Measurements from ENCODE around the gene ITIH5. TPM values are rescaled to one million over a fixed set of nuclear protein-coding genes. Genes with fewer than 3 reads are reported as not detected.

The ITIH5 gene
- total and polyA plus RNA-seq, 9 of the 15 experiments (the other 6 are each of a cell fraction or from before 2014, with no cell fraction given), result 0.52 to 4.5 (median 2.6) TPM

DNA sequence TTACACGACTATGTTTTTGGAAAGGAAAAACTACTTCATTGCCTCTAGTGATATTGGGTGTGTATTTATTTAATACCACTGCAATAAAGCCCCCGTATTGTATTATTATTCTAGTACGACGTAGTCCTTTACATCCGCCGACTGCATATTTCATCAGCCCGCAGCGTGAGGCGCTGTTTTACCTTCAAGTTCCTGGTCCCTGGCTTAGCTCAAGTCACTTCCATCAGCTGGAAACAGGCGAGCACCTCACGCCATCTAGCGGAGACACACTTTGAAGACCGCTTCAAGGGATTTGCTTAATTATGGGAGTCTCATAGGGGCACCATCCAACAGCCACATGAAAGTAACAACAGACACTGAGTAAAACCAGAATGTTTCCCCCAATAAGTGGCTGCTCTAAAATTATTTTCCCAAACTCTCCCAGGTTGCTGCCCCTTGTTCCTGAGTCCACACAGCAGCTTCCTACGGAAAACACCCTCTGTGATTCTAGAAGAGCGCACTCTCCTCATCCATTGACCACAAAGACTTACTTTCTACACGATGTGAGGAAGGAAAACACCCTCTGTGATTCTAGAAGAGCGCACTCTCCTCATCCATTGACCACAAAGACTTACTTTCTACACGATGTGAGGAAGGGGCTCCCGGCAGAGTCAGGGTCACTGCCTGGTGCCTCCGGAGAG is 20.6 kb upstream of the ITIH5 start:
- no peaks in the 10 kb centered on the region for H3K9me1 ChIP-seq (ENCODE audit: control insufficient read depth, insufficient read depth, low read length)
- peak; percentile 100 for ATAC-seq
- peaks cover 2% of the 10 kb centered on the region; the same call in 1 of the 2 replicates for H3K9me3 ChIP-seq (replicated peaks; ENCODE audit: control insufficient read depth, insufficient read depth, low read depth, low read length)
- H3K4me3 ChIP-seq, result no peak overlapping the region
- no peak overlapping the region for H3K9ac ChIP-seq (ENCODE audit: insufficient read depth in 1 of 2, low read depth in 2 of 2, low read length in 2 of 2)
- no peaks in the 10 kb centered on the region for H4K20me1 ChIP-seq (replicated peaks; ENCODE audit: control insufficient read depth, insufficient read depth, low read length)
- ChIA-PET POLR2A (interaction anchor here (1.0 kb wide), 2 partner anchors 18 to 33 kb away, joined by 3 read pairs; no protein-coding TSS in a partner anchor), CTCF (ENCODE audit: low intra/inter-chr PET ratio) (interaction anchor here (0.6 to 1.7 kb wide), 2 partner anchors 161 to 571 kb away, joined by 3 to 22 read pairs; no protein-coding TSS in a partner anchor)
- DNase-seq (ENCODE audit: extremely low read depth in 1 of 4, low spot score in 3 of 4), result peak; percentile 67 to 89 (median 72)
- 0 out of 2 replicates have a peak overlapping the region, but pooled peaks have one; percentile 26 for H2AFZ ChIP-seq (ENCODE audit: low read depth, low read length)
- intact Hi-C loops (cut with micrococcal nuclease), result loop anchor here (1.0 to 5.0 kb wide), 3 partner anchors 162 to 1615 kb away; no protein-coding TSS in a partner anchor
- H3K27me3 ChIP-seq (ENCODE audit: control insufficient read depth in 2 of 2, insufficient read depth in 2 of 2, low read length in 2 of 2), result no peaks in the 10 kb centered on the region
- H3K27ac ChIP-seq (ENCODE audit: extremely low read depth, low read depth, low read length), result no peak overlapping the region
- no peaks in the 10 kb centered on the region for H3K4me1 ChIP-seq (replicated peaks in 1 of 2; ENCODE audit: control insufficient read depth in 2 of 2, insufficient read depth in 2 of 2, low read length in 2 of 2)
- no peak overlapping the region for H3K4me2 ChIP-seq (ENCODE audit: insufficient read depth, low read length)
- H3K36me3 ChIP-seq (ENCODE audit: control insufficient read depth, insufficient read depth, low read length), result no peaks in the 10 kb centered on the region
- H3K79me2 ChIP-seq (ENCODE audit: control insufficient read depth, insufficient read depth, low read length), result no peaks in the 10 kb centered on the region
- FAIRE-seq, result peak; percentile 97
- BruUV-seq (replicated peaks), result no TSS peak
- 9% methylated on average over 20 of the region's 20 CpGs for WGBS (ENCODE audit: insufficient coverage, low coverage, missing lambda C conversion rate)
- in situ Hi-C loops (cut with MboI), result loop anchor here (10.0 kb wide), 1 partner anchor 163 kb away; no protein-coding TSS in a partner anchor
- TF ChIP-seq ETV1 (tag; conservative IDR thresholded peaks at IDR 0.05; ENCODE audit: low read depth) (peak; percentile 55), RCOR1 (IDR thresholded peaks at IDR 0.05; ENCODE audit: borderline replicate concordance in 1 of 2, low read depth in 2 of 2, low read length in 2 of 2) (peak in 1 of 2 experiments; percentile 81; a peak in 3 of 4 replicates), SMC3 (conservative IDR thresholded peaks at IDR 0.05; ENCODE audit: insufficient read depth, low read depth, low read length) (peak; percentile 91), TEAD4 (IDR thresholded peaks at IDR 0.05; ENCODE audit: low read length) (peak; percentile 43; the same call in 1 of the 2 replicates), TEAD4 (CRISPR knock-in tag; IDR thresholded peaks at IDR 0.05; ENCODE audit: borderline replicate concordance) (no peak), POLR2B (IDR thresholded peaks at IDR 0.05; ENCODE audit: low read depth, partially characterized antibody) (no peak)
- TF ChIP-seq, protein P1, sequence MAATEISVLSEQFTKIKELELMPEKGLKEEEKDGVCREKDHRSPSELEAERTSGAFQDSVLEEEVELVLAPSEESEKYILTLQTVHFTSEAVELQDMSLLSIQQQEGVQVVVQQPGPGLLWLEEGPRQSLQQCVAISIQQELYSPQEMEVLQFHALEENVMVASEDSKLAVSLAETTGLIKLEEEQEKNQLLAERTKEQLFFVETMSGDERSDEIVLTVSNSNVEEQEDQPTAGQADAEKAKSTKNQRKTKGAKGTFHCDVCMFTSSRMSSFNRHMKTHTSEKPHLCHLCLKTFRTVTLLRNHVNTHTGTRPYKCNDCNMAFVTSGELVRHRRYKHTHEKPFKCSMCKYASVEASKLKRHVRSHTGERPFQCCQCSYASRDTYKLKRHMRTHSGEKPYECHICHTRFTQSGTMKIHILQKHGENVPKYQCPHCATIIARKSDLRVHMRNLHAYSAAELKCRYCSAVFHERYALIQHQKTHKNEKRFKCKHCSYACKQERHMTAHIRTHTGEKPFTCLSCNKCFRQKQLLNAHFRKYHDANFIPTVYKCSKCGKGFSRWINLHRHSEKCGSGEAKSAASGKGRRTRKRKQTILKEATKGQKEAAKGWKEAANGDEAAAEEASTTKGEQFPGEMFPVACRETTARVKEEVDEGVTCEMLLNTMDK (IDR thresholded peaks at IDR 0.05; ENCODE audit: borderline replicate concordance, insufficient read depth, low read depth, low read length, poor library complexity, severe bottlenecking), result peak; percentile 50
- TF ChIP-seq, protein P2, sequence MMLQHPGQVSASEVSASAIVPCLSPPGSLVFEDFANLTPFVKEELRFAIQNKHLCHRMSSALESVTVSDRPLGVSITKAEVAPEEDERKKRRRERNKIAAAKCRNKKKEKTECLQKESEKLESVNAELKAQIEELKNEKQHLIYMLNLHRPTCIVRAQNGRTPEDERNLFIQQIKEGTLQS (IDR thresholded peaks at IDR 0.05), result peak; percentile 53; the same call in 1 of the 2 replicates
- TF ChIP-seq, protein P2 (CRISPR knock-in tag; conservative IDR thresholded peaks at IDR 0.05), result no peak
- TF ChIP-seq, protein P3, sequence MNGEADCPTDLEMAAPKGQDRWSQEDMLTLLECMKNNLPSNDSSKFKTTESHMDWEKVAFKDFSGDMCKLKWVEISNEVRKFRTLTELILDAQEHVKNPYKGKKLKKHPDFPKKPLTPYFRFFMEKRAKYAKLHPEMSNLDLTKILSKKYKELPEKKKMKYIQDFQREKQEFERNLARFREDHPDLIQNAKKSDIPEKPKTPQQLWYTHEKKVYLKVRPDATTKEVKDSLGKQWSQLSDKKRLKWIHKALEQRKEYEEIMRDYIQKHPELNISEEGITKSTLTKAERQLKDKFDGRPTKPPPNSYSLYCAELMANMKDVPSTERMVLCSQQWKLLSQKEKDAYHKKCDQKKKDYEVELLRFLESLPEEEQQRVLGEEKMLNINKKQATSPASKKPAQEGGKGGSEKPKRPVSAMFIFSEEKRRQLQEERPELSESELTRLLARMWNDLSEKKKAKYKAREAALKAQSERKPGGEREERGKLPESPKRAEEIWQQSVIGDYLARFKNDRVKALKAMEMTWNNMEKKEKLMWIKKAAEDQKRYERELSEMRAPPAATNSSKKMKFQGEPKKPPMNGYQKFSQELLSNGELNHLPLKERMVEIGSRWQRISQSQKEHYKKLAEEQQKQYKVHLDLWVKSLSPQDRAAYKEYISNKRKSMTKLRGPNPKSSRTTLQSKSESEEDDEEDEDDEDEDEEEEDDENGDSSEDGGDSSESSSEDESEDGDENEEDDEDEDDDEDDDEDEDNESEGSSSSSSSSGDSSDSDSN (IDR thresholded peaks at IDR 0.05; ENCODE audit: borderline replicate concordance in 1 of 2, low read depth in 2 of 2, low read length in 2 of 2), result 0 out of 4 replicates have a peak, but pooled peaks of 1 of the 2 experiments have one; percentile 50
- TF ChIP-seq, protein P4, sequence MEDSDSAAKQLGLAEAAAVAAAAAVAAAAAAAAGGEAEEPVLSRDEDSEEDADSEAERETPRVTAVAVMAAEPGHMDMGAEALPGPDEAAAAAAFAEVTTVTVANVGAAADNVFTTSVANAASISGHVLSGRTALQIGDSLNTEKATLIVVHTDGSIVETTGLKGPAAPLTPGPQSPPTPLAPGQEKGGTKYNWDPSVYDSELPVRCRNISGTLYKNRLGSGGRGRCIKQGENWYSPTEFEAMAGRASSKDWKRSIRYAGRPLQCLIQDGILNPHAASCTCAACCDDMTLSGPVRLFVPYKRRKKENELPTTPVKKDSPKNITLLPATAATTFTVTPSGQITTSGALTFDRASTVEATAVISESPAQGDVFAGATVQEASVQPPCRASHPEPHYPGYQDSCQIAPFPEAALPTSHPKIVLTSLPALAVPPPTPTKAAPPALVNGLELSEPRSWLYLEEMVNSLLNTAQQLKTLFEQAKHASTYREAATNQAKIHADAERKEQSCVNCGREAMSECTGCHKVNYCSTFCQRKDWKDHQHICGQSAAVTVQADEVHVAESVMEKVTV (CRISPR knock-in tag; IDR thresholded peaks at IDR 0.05), result peak; percentile 91
